GM12878 (cell line): Measurements from ENCODE around the gene MSANTD2. TPM values are rescaled to one million over a fixed set of nuclear protein-coding genes. Genes with fewer than 3 reads are reported as not detected.

Experiments
- BCL11A ChIP-seq: IDR thresholded peaks from 2 replicates; pipeline ENCODE4 v1.6.1; 2011; ENCODE audit warnings: low read depth, low read length
- CBFB ChIP-seq: IDR thresholded peaks from 2 replicates; pipeline ENCODE4 v1.6.1; 2016; ENCODE audit warnings: antibody characterized with exemption, low read depth
- FOXM1 ChIP-seq: IDR thresholded peaks from 2 replicates; pipeline ENCODE4 v1.6.1; 2012; ENCODE audit warnings: low read depth, mild to moderate bottlenecking, inconsistent platforms, low read length, moderate library complexity
- IKZF2 ChIP-seq, 2 experiments: fragments of 450-650 bp; IDR thresholded peaks; 2 replicates each; pipeline ENCODE4 v1.6.1; 2017; ENCODE audit warnings: mild to moderate bottlenecking in 2 of 2, moderate library complexity in 2 of 2
- MTA2 ChIP-seq: fragments of 450-650 bp; IDR thresholded peaks from 2 replicates; pipeline ENCODE4 v1.6.1; 2016; ENCODE audit warnings: low read depth, mild to moderate bottlenecking, moderate library complexity
- MTA3 ChIP-seq: IDR thresholded peaks from 2 replicates; pipeline ENCODE4 v1.6.1; 2012; ENCODE audit warnings: low read length, inconsistent platforms, borderline replicate concordance
- NBN ChIP-seq: fragments of 450-650 bp; IDR thresholded peaks from 2 replicates; pipeline ENCODE4 v1.6.1; 2016
- PAX8 ChIP-seq: fragments of 450-650 bp; IDR thresholded peaks from 2 replicates; pipeline ENCODE4 v1.6.1; 2017; ENCODE audit warnings: mild to moderate bottlenecking, moderate library complexity
- RAD51 ChIP-seq: fragments of 450-650 bp; IDR thresholded peaks from 2 replicates; pipeline ENCODE4 v1.6.1; 2016; ENCODE audit warnings: moderate library complexity, mild to moderate bottlenecking, inconsistent platforms
- RB1 ChIP-seq: fragments of 450-650 bp; formaldehyde crosslinking; IDR thresholded peaks from 2 replicates; pipeline ENCODE4 v1.6.1; 2017; ENCODE audit warnings: mild to moderate bottlenecking, borderline replicate concordance
- RFX5 ChIP-seq: IDR thresholded peaks from 2 replicates; pipeline ENCODE4 v1.6.1; 2011; ENCODE audit warnings: low read depth, low read length, improper control_type of control experiment
- SREBF1 ChIP-seq: IDR thresholded peaks from 2 replicates; pipeline ENCODE4 v1.6.1; 2012; ENCODE audit warnings: mild to moderate bottlenecking, low read length
- TCF12 ChIP-seq: IDR thresholded peaks from 2 replicates; pipeline ENCODE4 v1.6.1; 2011; ENCODE audit warnings: low read depth, mild to moderate bottlenecking, low read length
- ZNF24 ChIP-seq: fragments of 450-650 bp; IDR thresholded peaks from 2 replicates; pipeline ENCODE4 v1.6.1; 2017; ENCODE audit warnings: antibody characterized with exemption, mild to moderate bottlenecking
- ZZZ3 ChIP-seq: IDR thresholded peaks from 2 replicates; pipeline ENCODE4 v1.6.1; 2011; ENCODE audit warnings: low read depth; ENCODE audit not compliant: control insufficient read depth, insufficient read length
- polyA plus RNA-seq, 11 experiments: library from polyadenylated mRNA; depleted of rRNA in 4 of 11; unstranded in 6 of 11; stranded (reverse) in 5 of 11; fragments of >200 nt; fragmentation: Nextera tagmentation in 4 of 11; fragmentation: Illumina TruSeq in 1 of 11; extraction: Ambion mirVana in 4 of 11; extraction: Trizol in 1 of 11; gene quantifications; 1 replicate in 1 of 11; 2 replicates in 10 of 11; pipeline versions ENCODE4 v1.2.1 to v1.2.3, GENCODE V29; 2011 to 2016; ENCODE audit warnings: inconsistent platforms in 2 of 11, missing spikeins in 2 of 11, low read depth in 1 of 11
- total RNA-seq, 4 experiments: library from RNA; depleted of rRNA in 3 of 4; stranded (reverse); fragments of >200 nt in 3 of 4; fragmentation: Illumina TruSeq in 1 of 4; extraction: Trizol in 1 of 4; gene quantifications; 2 replicates each; pipeline versions ENCODE4 v1.2.1 to v1.2.3, GENCODE V29; 2013 to 2021
- TF ChIP-seq, protein P1 (sequence below): fragments of 450-650 bp; IDR thresholded peaks from 2 replicates; pipeline ENCODE4 v1.6.1; 2016; ENCODE audit warnings: mild to moderate bottlenecking
- TF ChIP-seq, protein P2 (sequence below): fragments of 150-350 bp; IDR thresholded peaks from 2 replicates; pipeline ENCODE4 v1.6.1; 2016; ENCODE audit warnings: low read depth, low read length
- TF ChIP-seq, protein P3 (sequence below): fragments of 450-650 bp; formaldehyde crosslinking; IDR thresholded peaks from 2 replicates; pipeline ENCODE4 v1.5.0; 2022; ENCODE audit warnings: mild to moderate bottlenecking, missing genetic modification characterization
- TF ChIP-seq, protein P4 (sequence below): IDR thresholded peaks from 2 replicates; pipeline ENCODE4 v1.6.1; 2011; ENCODE audit warnings: mild to moderate bottlenecking, low read depth, low read length, moderate library complexity; ENCODE audit not compliant: insufficient replicate concordance
- TF ChIP-seq, protein P5 (sequence below): IDR thresholded peaks from 2 replicates; pipeline ENCODE4 v1.6.1; 2011; ENCODE audit warnings: borderline replicate concordance, low read depth, mild to moderate bottlenecking, moderate library complexity, low read length; ENCODE audit not compliant: insufficient read depth, poor library complexity, severe bottlenecking

The MSANTD2 gene
- total and polyA plus RNA-seq, 10 of the 15 experiments (the other 5 are each of a cell fraction or from before 2014, with no cell fraction given): 3.0 to 12.4 (median 8.0) TPM

DNA sequence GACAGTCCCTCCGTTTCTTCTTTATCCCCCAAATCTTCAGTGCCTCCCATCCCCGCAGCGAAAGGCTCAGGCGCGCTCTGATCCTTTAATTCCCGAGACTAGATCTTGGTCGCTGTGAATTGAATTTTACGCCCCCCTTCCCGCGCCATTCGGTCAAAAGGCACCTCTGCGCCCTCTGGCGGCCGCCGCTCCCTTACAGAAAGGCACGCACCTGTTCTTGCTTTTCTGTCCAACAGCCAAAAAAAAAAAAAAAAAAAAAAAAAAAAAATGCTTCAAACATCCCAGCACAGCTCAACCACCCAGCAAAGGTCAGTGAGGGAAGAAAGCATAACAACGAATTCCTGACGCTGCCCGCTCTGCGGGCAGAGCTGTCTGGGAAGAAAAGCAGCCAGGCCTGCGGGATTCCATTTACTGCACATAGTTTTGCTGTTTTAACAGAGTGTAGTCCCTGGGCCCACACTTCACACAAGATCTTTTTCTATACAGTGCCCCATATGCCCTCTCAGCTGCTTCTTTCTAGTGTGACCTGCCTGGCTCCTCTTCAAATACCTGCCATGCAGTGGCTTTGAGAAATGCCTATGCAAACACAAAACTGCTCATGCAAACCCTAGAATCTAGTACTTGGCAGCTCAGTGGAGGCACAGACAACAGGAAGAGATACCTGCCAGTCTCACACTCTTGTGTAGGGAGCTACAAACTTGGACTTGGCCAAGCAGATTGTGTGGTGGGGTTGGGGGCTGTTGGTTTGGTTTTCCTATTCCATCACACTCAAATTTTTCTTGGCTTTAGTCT lies 36.9 kb downstream of the MSANTD2 start (continued):
- TF ChIP-seq, protein P1, sequence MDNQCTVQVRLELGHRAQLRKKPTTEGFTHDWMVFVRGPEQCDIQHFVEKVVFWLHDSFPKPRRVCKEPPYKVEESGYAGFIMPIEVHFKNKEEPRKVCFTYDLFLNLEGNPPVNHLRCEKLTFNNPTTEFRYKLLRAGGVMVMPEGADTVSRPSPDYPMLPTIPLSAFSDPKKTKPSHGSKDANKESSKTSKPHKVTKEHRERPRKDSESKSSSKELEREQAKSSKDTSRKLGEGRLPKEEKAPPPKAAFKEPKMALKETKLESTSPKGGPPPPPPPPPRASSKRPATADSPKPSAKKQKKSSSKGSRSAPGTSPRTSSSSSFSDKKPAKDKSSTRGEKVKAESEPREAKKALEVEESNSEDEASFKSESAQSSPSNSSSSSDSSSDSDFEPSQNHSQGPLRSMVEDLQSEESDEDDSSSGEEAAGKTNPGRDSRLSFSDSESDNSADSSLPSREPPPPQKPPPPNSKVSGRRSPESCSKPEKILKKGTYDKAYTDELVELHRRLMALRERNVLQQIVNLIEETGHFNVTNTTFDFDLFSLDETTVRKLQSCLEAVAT: peak; percentile 51; the same call in 1 of the 2 replicates
- TF ChIP-seq RFX5 (no peak), SREBF1 (no peak), RAD51 (no peak), PAX8 (no peak), RB1 (peak; percentile 75; the same call in 1 of the 2 replicates), NBN (peak; percentile 60), CBFB (no peak), MTA3 (no peak), TCF12 (peak; percentile 78), IKZF2 (IDR thresholded peaks at IDR 0.05) (0 out of 4 replicates have a peak, but pooled peaks of 1 of the 2 experiments have one; percentile 3), ZZZ3 (no peak), FOXM1 (0 out of 2 replicates have a peak, but pooled peaks have one; percentile 43), BCL11A (no peak), ZNF24 (no peak), MTA2 (no peak)
- TF ChIP-seq, protein P2, sequence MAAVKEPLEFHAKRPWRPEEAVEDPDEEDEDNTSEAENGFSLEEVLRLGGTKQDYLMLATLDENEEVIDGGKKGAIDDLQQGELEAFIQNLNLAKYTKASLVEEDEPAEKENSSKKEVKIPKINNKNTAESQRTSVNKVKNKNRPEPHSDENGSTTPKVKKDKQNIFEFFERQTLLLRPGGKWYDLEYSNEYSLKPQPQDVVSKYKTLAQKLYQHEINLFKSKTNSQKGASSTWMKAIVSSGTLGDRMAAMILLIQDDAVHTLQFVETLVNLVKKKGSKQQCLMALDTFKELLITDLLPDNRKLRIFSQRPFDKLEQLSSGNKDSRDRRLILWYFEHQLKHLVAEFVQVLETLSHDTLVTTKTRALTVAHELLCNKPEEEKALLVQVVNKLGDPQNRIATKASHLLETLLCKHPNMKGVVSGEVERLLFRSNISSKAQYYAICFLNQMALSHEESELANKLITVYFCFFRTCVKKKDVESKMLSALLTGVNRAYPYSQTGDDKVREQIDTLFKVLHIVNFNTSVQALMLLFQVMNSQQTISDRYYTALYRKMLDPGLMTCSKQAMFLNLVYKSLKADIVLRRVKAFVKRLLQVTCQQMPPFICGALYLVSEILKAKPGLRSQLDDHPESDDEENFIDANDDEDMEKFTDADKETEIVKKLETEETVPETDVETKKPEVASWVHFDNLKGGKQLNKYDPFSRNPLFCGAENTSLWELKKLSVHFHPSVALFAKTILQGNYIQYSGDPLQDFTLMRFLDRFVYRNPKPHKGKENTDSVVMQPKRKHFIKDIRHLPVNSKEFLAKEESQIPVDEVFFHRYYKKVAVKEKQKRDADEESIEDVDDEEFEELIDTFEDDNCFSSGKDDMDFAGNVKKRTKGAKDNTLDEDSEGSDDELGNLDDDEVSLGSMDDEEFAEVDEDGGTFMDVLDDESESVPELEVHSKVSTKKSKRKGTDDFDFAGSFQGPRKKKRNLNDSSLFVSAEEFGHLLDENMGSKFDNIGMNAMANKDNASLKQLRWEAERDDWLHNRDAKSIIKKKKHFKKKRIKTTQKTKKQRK: no peak
- TF ChIP-seq, protein P3, sequence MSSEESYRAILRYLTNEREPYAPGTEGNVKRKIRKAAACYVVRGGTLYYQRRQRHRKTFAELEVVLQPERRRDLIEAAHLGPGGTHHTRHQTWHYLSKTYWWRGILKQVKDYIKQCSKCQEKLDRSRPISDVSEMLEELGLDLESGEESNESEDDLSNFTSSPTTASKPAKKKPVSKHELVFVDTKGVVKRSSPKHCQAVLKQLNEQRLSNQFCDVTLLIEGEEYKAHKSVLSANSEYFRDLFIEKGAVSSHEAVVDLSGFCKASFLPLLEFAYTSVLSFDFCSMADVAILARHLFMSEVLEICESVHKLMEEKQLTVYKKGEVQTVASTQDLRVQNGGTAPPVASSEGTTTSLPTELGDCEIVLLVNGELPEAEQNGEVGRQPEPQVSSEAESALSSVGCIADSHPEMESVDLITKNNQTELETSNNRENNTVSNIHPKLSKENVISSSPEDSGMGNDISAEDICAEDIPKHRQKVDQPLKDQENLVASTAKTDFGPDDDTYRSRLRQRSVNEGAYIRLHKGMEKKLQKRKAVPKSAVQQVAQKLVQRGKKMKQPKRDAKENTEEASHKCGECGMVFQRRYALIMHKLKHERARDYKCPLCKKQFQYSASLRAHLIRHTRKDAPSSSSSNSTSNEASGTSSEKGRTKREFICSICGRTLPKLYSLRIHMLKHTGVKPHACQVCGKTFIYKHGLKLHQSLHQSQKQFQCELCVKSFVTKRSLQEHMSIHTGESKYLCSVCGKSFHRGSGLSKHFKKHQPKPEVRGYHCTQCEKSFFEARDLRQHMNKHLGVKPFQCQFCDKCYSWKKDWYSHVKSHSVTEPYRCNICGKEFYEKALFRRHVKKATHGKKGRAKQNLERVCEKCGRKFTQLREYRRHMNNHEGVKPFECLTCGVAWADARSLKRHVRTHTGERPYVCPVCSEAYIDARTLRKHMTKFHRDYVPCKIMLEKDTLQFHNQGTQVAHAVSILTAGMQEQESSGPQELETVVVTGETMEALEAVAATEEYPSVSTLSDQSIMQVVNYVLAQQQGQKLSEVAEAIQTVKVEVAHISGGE (CRISPR knock-in tag): no peak
- TF ChIP-seq, protein P4, sequence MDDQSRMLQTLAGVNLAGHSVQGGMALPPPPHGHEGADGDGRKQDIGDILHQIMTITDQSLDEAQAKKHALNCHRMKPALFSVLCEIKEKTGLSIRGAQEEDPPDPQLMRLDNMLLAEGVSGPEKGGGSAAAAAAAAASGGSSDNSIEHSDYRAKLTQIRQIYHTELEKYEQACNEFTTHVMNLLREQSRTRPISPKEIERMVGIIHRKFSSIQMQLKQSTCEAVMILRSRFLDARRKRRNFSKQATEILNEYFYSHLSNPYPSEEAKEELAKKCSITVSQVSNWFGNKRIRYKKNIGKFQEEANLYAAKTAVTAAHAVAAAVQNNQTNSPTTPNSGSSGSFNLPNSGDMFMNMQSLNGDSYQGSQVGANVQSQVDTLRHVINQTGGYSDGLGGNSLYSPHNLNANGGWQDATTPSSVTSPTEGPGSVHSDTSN: no peak
- TF ChIP-seq, protein P5, sequence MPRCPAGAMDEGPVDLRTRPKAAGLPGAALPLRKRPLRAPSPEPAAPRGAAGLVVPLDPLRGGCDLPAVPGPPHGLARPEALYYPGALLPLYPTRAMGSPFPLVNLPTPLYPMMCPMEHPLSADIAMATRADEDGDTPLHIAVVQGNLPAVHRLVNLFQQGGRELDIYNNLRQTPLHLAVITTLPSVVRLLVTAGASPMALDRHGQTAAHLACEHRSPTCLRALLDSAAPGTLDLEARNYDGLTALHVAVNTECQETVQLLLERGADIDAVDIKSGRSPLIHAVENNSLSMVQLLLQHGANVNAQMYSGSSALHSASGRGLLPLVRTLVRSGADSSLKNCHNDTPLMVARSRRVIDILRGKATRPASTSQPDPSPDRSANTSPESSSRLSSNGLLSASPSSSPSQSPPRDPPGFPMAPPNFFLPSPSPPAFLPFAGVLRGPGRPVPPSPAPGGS: no peak
